H9 (cell line): Measurements from ENCODE around the gene CAMK1. TPM values are rescaled to one million over a fixed set of nuclear protein-coding genes. Genes with fewer than 3 reads are reported as not detected.

Source experiments
- DNase-seq: peaks from one replicate; pipeline ENCODE4 v3.0.0-alpha.2; 2017
- H2AFZ ChIP-seq: one replicate; pipeline ENCODE4 v1.6.1; 2013; ENCODE audit warnings: mild to moderate bottlenecking, low read length, control low read depth, moderate library complexity
- H2AK5ac ChIP-seq: 2 replicates; pipeline ENCODE4 v1.6.1; 2013; ENCODE audit warnings: low read length, control low read depth, mixed read lengths; ENCODE audit not compliant: insufficient read length
- H2BK120ac ChIP-seq: one replicate; pipeline ENCODE4 v1.6.1; 2013; ENCODE audit warnings: low read depth, mild to moderate bottlenecking, low read length, control low read depth, inconsistent platforms; ENCODE audit not compliant: poor library complexity, severe bottlenecking
- H2BK12ac ChIP-seq: 2 replicates; pipeline ENCODE4 v1.6.1; 2013; ENCODE audit warnings: low read length, control low read depth, mixed read lengths, low read depth; ENCODE audit not compliant: insufficient read length
- H2BK15ac ChIP-seq: 2 replicates; pipeline ENCODE4 v1.6.1; 2013; ENCODE audit warnings: low read depth, low read length, control low read depth
- H2BK20ac ChIP-seq: one replicate; pipeline ENCODE4 v1.6.1; 2013; ENCODE audit warnings: low read depth, mild to moderate bottlenecking, low read length, control low read depth, inconsistent platforms; ENCODE audit not compliant: poor library complexity, severe bottlenecking
- H2BK5ac ChIP-seq: 2 replicates; pipeline ENCODE4 v1.6.1; 2013; ENCODE audit warnings: low read length, control low read depth, mixed read lengths; ENCODE audit not compliant: insufficient read length
- H3K14ac ChIP-seq: 2 replicates; pipeline ENCODE4 v1.6.1; 2013; ENCODE audit warnings: low read length, control low read depth; ENCODE audit not compliant: insufficient read depth
- H3K18ac ChIP-seq: 2 replicates; pipeline ENCODE4 v1.6.1; 2013; ENCODE audit warnings: low read depth, mild to moderate bottlenecking, mixed read lengths, low read length, control low read depth; ENCODE audit not compliant: insufficient read length
- H3K23ac ChIP-seq: 2 replicates; pipeline ENCODE4 v1.6.1; 2013; ENCODE audit warnings: low read length, control low read depth, mixed read lengths, low read depth; ENCODE audit not compliant: insufficient read length
- H3K23me2 ChIP-seq: 2 replicates; pipeline ENCODE4 v1.6.1; 2013; ENCODE audit warnings: low read depth, mild to moderate bottlenecking, mixed read lengths, low read length, control low read depth; ENCODE audit not compliant: insufficient read length, poor library complexity, severe bottlenecking
- H3K27ac ChIP-seq: 2 replicates; pipeline ENCODE4 v1.5.1; 2013; ENCODE audit warnings: low read length, control low read depth, mixed read lengths, low read depth; ENCODE audit not compliant: insufficient read length
- H3K27me3 ChIP-seq: 2 replicates; pipeline ENCODE4 v1.6.1; 2013; ENCODE audit warnings: low read length, control low read depth, inconsistent platforms; ENCODE audit not compliant: insufficient read depth
- H3K4ac ChIP-seq: 2 replicates; pipeline ENCODE4 v1.6.1; 2013; ENCODE audit warnings: low read depth, mild to moderate bottlenecking, control low read depth, inconsistent platforms, low read length, moderate library complexity
- H3K4me1 ChIP-seq: 2 replicates; pipeline ENCODE4 v1.6.1; 2013; ENCODE audit warnings: low read length, control low read depth, inconsistent platforms; ENCODE audit not compliant: insufficient read depth
- H3K4me2 ChIP-seq: 2 replicates; pipeline ENCODE4 v1.6.1; 2013; ENCODE audit warnings: low read length, control low read depth, mixed read lengths; ENCODE audit not compliant: insufficient read length, insufficient read depth
- H3K56ac ChIP-seq: 2 replicates; pipeline ENCODE4 v1.6.1; 2013; ENCODE audit warnings: low read depth, mild to moderate bottlenecking, mixed read lengths, low read length, control low read depth; ENCODE audit not compliant: insufficient read length
- H3K79me1 ChIP-seq: 2 replicates; pipeline ENCODE4 v1.6.1; 2013; ENCODE audit warnings: low read depth, mild to moderate bottlenecking, moderate library complexity, low read length, control low read depth, inconsistent platforms; ENCODE audit not compliant: insufficient read depth, poor library complexity, severe bottlenecking
- H3K79me2 ChIP-seq: 2 replicates; pipeline ENCODE4 v1.6.1; 2013; ENCODE audit warnings: low read length, control low read depth, inconsistent platforms; ENCODE audit not compliant: insufficient read depth
- H3K9ac ChIP-seq: 2 replicates; pipeline ENCODE4 v1.6.1; 2013; ENCODE audit warnings: low read length, control low read depth, mixed read lengths; ENCODE audit not compliant: insufficient read length; ENCODE audit errors: extremely low read depth
- H3K9me3 ChIP-seq: one replicate; pipeline ENCODE4 v1.6.1; 2013; ENCODE audit warnings: low read depth, low read length, inconsistent platforms; ENCODE audit not compliant: control insufficient read depth
- H3T11ph ChIP-seq: one replicate; pipeline ENCODE4 v1.6.1; 2013; ENCODE audit warnings: mild to moderate bottlenecking, low read length, control low read depth, inconsistent platforms
- H4K20me1 ChIP-seq: one replicate; pipeline ENCODE4 v1.6.1; 2013; ENCODE audit not compliant: control insufficient read depth, insufficient read length, insufficient read depth
- H4K5ac ChIP-seq: 2 replicates; pipeline ENCODE4 v1.6.1; 2013; ENCODE audit warnings: low read depth, mild to moderate bottlenecking, mixed read lengths, low read length, control low read depth; ENCODE audit not compliant: insufficient read length
- H4K8ac ChIP-seq: replicated peaks from 2 replicates; pipeline ENCODE4 v1.6.1; 2013; ENCODE audit warnings: low read length, control low read depth, mixed read lengths, low read depth; ENCODE audit not compliant: insufficient read length
- H4K91ac ChIP-seq: 2 replicates; pipeline ENCODE4 v1.6.1; 2013; ENCODE audit warnings: low read depth, mild to moderate bottlenecking, moderate library complexity, mixed read lengths, low read length, control low read depth; ENCODE audit not compliant: insufficient read length
- H3K27ac Mint-ChIP-seq, 3 experiments: 2 replicates in 2 of 3; 3 replicates in 1 of 3; pipeline ENCODE4 v1.8.0; 2020 to 2021; ENCODE audit warnings: mixed read lengths in 3 of 3, mild to moderate bottlenecking in 1 of 3, moderate library complexity in 1 of 3
- H3K27me3 Mint-ChIP-seq: 2 replicates; pipeline ENCODE4 v1.8.0; 2021; ENCODE audit warnings: low read depth, mild to moderate bottlenecking, moderate library complexity, mixed read lengths
- H3K36me3 Mint-ChIP-seq, 3 experiments: 2 replicates in 2 of 3; 3 replicates in 1 of 3; pipeline ENCODE4 v1.8.0; 2020 to 2021; ENCODE audit warnings: low read depth in 3 of 3, mixed read lengths in 3 of 3; ENCODE audit not compliant: insufficient read depth in 1 of 3
- H3K4me1 Mint-ChIP-seq, 2 experiments: 2 replicates each; pipeline ENCODE4 v1.8.0; 2020; ENCODE audit warnings: mixed read lengths in 2 of 2
- H3K4me3 Mint-ChIP-seq, 2 experiments: 2 replicates in 1 of 2; 3 replicates in 1 of 2; pipeline ENCODE4 v1.8.0; 2020 to 2021; ENCODE audit warnings: mild to moderate bottlenecking in 2 of 2, mixed read lengths in 2 of 2, moderate library complexity in 1 of 2
- H3K9me3 Mint-ChIP-seq, 2 experiments: 2 replicates in 1 of 2; 3 replicates in 1 of 2; pipeline ENCODE4 v1.8.0; 2020; ENCODE audit warnings: mild to moderate bottlenecking in 2 of 2, mixed read lengths in 2 of 2, moderate library complexity in 1 of 2
- WGBS: extraction: QIAGEN DNeasy Blood & Tissue Kit; methylation state at CpG from one replicate; pipeline ENCODE4 v1.1.7; 2013; ENCODE audit warnings: missing lambda C conversion rate, low lambda C conversion rate, mixed read lengths; ENCODE audit not compliant: insufficient read length; ENCODE audit errors: extremely low coverage; 5-methylcytosine and 5-hydroxymethylcytosine counted together
- total RNA-seq: library from RNA; stranded (reverse); gene quantifications from 2 replicates; pipeline ENCODE4 v1.2.1, GENCODE V29; 2021
- TF ChIP-seq, protein P1 (sequence below): fragments of 200-600 bp; sonication (generic); conservative IDR thresholded peaks from 3 replicates; pipeline ENCODE4 v1.8.0; 2021; ENCODE audit warnings: antibody characterized with exemption, mild to moderate bottlenecking

The CAMK1 gene
- total RNA-seq, 1 experiment from 2014 or later: 9.2 TPM

GRCh38 chr3:9808345-9809037, 38.7 kb upstream of the CAMK1 start:
- Histone ChIP-seq H4K5ac (no peak overlapping the region), H3K27ac (no peak overlapping the region), H3K9me3 (no peaks in the 10 kb centered on the region), H3K18ac (no peak overlapping the region), H2BK20ac (no peak overlapping the region), H3K9ac (no peak overlapping the region), H3K23me2 (peaks cover 7% of the 10 kb centered on the region), H3K4ac (no peak overlapping the region), H4K91ac (no peak overlapping the region), H3K79me2 (no peaks in the 10 kb centered on the region), H2AK5ac (no peak overlapping the region), H3K79me1 (no peaks in the 10 kb centered on the region), H3K23ac (no peak overlapping the region), H2AFZ (no peak overlapping the region), H3T11ph (no peak overlapping the region), H4K8ac (no peak overlapping the region), H2BK15ac (no peak overlapping the region), H3K56ac (no peak overlapping the region), H3K27me3 (no peaks in the 10 kb centered on the region), H2BK5ac (no peak overlapping the region), H3K14ac (no peak overlapping the region), H3K4me2 (no peak overlapping the region), H2BK120ac (no peak overlapping the region), H3K4me1 (no peaks in the 10 kb centered on the region), H4K20me1 (no peaks in the 10 kb centered on the region), H2BK12ac (no peak overlapping the region)
- Mint-ChIP-seq H3K4me3 (no peak overlapping the region), H3K4me1 (peaks cover 20 to 23% of the 10 kb centered on the region in 2 experiments), H3K27me3 (peaks cover 16% of the 10 kb centered on the region), H3K27ac (peak overlapping the region in 2 of 3 experiments; percentile 76 to 86; a peak in 1 of 7 replicates), H3K9me3 (no peaks in the 10 kb centered on the region), H3K36me3 (peaks cover 20 to 37% (median 32%) of the 10 kb centered on the region in 3 experiments; a peak in 6 of 7 replicates)
- DNase-seq: peak; percentile 72
- no CpG with 5 or more reads among the region's 7 CpGs for WGBS
- TF ChIP-seq, protein P1, sequence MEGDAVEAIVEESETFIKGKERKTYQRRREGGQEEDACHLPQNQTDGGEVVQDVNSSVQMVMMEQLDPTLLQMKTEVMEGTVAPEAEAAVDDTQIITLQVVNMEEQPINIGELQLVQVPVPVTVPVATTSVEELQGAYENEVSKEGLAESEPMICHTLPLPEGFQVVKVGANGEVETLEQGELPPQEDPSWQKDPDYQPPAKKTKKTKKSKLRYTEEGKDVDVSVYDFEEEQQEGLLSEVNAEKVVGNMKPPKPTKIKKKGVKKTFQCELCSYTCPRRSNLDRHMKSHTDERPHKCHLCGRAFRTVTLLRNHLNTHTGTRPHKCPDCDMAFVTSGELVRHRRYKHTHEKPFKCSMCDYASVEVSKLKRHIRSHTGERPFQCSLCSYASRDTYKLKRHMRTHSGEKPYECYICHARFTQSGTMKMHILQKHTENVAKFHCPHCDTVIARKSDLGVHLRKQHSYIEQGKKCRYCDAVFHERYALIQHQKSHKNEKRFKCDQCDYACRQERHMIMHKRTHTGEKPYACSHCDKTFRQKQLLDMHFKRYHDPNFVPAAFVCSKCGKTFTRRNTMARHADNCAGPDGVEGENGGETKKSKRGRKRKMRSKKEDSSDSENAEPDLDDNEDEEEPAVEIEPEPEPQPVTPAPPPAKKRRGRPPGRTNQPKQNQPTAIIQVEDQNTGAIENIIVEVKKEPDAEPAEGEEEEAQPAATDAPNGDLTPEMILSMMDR: peak; percentile 50
